Measurements from ENCODE around the gene MBNL2.

GRCh38 chr13:97263160-97263559, 41.0 kb downstream of the MBNL2 start:
- TF ChIP-seq, protein P1, sequence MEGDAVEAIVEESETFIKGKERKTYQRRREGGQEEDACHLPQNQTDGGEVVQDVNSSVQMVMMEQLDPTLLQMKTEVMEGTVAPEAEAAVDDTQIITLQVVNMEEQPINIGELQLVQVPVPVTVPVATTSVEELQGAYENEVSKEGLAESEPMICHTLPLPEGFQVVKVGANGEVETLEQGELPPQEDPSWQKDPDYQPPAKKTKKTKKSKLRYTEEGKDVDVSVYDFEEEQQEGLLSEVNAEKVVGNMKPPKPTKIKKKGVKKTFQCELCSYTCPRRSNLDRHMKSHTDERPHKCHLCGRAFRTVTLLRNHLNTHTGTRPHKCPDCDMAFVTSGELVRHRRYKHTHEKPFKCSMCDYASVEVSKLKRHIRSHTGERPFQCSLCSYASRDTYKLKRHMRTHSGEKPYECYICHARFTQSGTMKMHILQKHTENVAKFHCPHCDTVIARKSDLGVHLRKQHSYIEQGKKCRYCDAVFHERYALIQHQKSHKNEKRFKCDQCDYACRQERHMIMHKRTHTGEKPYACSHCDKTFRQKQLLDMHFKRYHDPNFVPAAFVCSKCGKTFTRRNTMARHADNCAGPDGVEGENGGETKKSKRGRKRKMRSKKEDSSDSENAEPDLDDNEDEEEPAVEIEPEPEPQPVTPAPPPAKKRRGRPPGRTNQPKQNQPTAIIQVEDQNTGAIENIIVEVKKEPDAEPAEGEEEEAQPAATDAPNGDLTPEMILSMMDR (IDR thresholded peaks at IDR 0.05), result no peak
- TF ChIP-seq POLR2A (IDR thresholded peaks at IDR 0.05), result no peak
